ENCODE results near the gene GRAMD1B.

DNA sequence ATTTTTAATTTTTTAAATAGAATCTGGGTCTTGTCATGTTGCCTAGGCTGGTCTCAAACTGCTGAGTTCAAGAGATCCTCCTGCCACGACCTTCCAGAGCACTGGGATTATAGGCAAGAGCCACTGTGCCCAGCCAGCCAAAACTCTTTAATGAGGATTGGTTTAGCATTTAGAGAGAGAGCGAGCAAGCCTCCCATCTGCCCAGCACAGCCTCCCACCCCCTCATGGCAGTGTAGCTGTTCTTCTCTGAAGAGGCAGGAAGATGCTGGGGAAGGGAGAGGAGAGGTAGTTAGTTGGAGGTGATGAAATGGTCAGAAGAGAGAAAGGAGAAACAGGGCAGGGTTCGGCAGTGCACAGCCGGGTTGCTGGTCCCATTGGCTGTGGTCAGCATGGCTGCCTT lies 118.7 kb downstream of the GRAMD1B start:
- TF ChIP-seq, protein P1, sequence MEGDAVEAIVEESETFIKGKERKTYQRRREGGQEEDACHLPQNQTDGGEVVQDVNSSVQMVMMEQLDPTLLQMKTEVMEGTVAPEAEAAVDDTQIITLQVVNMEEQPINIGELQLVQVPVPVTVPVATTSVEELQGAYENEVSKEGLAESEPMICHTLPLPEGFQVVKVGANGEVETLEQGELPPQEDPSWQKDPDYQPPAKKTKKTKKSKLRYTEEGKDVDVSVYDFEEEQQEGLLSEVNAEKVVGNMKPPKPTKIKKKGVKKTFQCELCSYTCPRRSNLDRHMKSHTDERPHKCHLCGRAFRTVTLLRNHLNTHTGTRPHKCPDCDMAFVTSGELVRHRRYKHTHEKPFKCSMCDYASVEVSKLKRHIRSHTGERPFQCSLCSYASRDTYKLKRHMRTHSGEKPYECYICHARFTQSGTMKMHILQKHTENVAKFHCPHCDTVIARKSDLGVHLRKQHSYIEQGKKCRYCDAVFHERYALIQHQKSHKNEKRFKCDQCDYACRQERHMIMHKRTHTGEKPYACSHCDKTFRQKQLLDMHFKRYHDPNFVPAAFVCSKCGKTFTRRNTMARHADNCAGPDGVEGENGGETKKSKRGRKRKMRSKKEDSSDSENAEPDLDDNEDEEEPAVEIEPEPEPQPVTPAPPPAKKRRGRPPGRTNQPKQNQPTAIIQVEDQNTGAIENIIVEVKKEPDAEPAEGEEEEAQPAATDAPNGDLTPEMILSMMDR (conservative IDR thresholded peaks at IDR 0.05 in 1 of 2, IDR thresholded peaks at IDR 0.05 in 1 of 2; ENCODE audit: low read depth in 1 of 2, low read length in 2 of 2) = no peak
- no peak for TF ChIP-seq EZH2 (IDR thresholded peaks at IDR 0.05; ENCODE audit: low read length, missing control alignments)

Measured in fibroblast of lung (primary cell).